ENCODE results near the gene HNRNPA3. TPM values are rescaled to one million over a fixed set of nuclear protein-coding genes. Genes with fewer than 3 reads are reported as not detected.

Gene HNRNPA3
- total and polyA plus RNA-seq, 2 of the 13 experiments (the other 11 are each of a cell fraction or from before 2014, with no cell fraction given) = 73.3 to 97.7 TPM

GRCh38 chr2:177254433-177255226, 42.0 kb downstream of the HNRNPA3 start (continued):
- TF ChIP-seq MAFK (conservative IDR thresholded peaks at IDR 0.05 in 1 of 2, IDR thresholded peaks at IDR 0.05 in 1 of 2; ENCODE audit: low read length in 2 of 2) (0 out of 4 replicates have a peak, but pooled peaks of 1 of the 2 experiments have one; percentile 2), FOXA1 (IDR thresholded peaks at IDR 0.05) (no peak), FOXA1 (CRISPR knock-in tag; IDR thresholded peaks at IDR 0.05) (0 out of 2 replicates have a peak, but pooled peaks have one; percentile 13), FOXA3 (CRISPR knock-in tag; IDR thresholded peaks at IDR 0.05) (peak; percentile 8; the same call in 1 of the 2 replicates), RFXANK (CRISPR knock-in tag; IDR thresholded peaks at IDR 0.05) (0 out of 2 replicates have a peak, but pooled peaks have one; percentile 26), LCORL (IDR thresholded peaks at IDR 0.05) (no peak), LCORL (CRISPR knock-in tag; IDR thresholded peaks at IDR 0.05) (no peak), ZNF275 (CRISPR knock-in tag; IDR thresholded peaks at IDR 0.05; ENCODE audit: borderline replicate concordance) (no peak), ZBTB33 (CRISPR knock-in tag; IDR thresholded peaks at IDR 0.05) (peak; percentile 79), ETV5 (CRISPR knock-in tag; IDR thresholded peaks at IDR 0.05; ENCODE audit: borderline replicate concordance) (peak; percentile 47; the same call in 1 of the 2 replicates), ZNF350 (CRISPR knock-in tag; IDR thresholded peaks at IDR 0.05; ENCODE audit: borderline replicate concordance, low read depth) (peak; percentile 21; the same call in 1 of the 2 replicates), PAXIP1 (CRISPR knock-in tag; conservative IDR thresholded peaks at IDR 0.05) (peak; percentile 39; the same call in 1 of the 2 replicates), ZNF205 (CRISPR knock-in tag; IDR thresholded peaks at IDR 0.05) (0 out of 2 replicates have a peak, but pooled peaks have one; percentile 28), ZNF556 (CRISPR knock-in tag; IDR thresholded peaks at IDR 0.05; ENCODE audit: borderline replicate concordance) (peak; percentile 40; the same call in 1 of the 2 replicates), ZMYM4 (CRISPR knock-in tag; IDR thresholded peaks at IDR 0.05) (peak; percentile 55), ATF4 (CRISPR knock-in tag; IDR thresholded peaks at IDR 0.05) (peak; percentile 25 to 58; a peak in 1 of 4 replicates), XRCC5 (optimal IDR thresholded peaks at IDR 0.05; ENCODE audit: low read length) (peak; percentile 55), FOSL2 (CRISPR knock-in tag; IDR thresholded peaks at IDR 0.05) (peak; percentile 43; the same call in 1 of the 2 replicates), ZNF362 (CRISPR knock-in tag; IDR thresholded peaks at IDR 0.05; ENCODE audit: borderline replicate concordance) (no peak), KLF6 (CRISPR knock-in tag; IDR thresholded peaks at IDR 0.05) (0 out of 2 replicates have a peak, but pooled peaks have one; percentile 23), PHF21A (CRISPR knock-in tag; IDR thresholded peaks at IDR 0.05) (peak; percentile 9; the same call in 1 of the 2 replicates)

Data from HepG2 (cell line).